HG02840 (cell line): ENCODE measurements around the gene FHOD3.
"Not testable (repeated sequence)": the region's sequence is repeated elsewhere in the genome, so short reads cannot be mapped to it uniquely, and the experiment has no call there.

Experiments used
- ATAC-seq: cut with Tn5 transposase; IDR thresholded peaks from one replicate; pipeline ENCODE4 v1.9.1; 2021; ENCODE audit warnings: mild to moderate bottlenecking, moderate library complexity, moderate number of reproducible peaks; ENCODE audit not compliant: unreplicated experiment, low FRiP score

FHOD3 gene

DNA sequence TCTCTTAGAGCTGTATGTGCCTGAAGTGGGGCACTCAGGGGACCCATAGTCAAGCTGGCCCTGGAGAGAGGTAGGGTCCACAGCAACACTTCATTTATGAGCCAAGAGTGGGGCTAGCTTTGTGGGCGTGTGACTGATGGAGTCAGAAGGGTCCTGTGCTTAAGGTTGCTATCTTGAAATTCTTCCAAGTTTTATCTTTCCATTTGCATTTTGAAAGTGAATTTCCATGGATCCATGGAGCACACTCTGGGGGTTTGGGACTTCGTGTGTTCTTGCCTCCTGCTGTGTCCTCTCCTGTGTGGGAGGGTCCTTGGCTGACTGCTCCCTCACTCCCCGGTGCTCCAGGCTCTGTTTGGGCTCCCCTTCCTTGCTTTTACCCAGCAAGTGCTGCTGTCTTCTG, 50.8 kb downstream of the FHOD3 start:
- no peak for ATAC-seq

DNA sequence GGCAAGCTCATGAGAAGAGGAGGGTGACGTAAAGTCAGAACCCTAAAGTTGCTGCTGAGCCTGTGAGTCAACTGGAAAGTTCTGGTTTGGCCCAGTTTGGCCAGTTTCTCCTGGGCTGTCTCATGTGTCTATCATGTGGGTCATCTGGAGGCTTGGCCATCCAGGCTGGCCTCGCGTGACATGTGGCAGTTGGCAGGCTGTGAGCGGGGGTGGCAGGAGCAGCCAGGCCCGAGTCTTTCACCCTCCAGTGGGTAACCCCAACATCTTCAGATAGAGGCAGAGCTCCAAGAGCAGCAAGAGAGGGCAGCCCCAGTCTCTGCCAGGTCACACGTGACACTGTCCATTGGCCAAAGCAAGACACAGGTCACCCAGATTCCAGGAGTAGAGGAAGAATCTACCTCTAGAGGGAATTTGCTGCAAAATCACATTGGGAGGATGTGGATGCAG, 51.5 kb downstream of the FHOD3 start:
- ATAC-seq: no peak

- ATAC-seq: no peak
Observed at GRCh38 chr18:36349552-36349951, 52.0 kb downstream of the FHOD3 start.

DNA sequence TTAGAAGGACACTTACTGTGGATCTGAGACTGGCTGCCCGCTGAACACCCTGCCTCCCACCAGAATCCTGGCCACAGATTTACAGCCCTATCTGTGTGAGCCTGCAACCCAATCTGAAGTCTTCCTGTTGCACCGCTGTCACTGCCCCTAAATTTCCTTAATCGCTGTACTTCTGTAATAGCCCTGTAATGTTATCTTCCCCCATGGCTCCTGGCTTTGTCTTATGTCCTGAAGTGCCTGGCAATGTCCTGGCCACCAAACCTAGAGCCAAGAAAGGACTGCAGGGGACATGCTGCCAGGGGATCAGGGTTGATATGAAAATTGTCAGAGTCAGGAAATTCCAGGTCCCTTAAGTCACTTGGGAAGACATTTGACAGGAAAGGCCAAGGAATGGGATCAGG, 52.7 kb downstream of the FHOD3 start:
- no peak for ATAC-seq

DNA sequence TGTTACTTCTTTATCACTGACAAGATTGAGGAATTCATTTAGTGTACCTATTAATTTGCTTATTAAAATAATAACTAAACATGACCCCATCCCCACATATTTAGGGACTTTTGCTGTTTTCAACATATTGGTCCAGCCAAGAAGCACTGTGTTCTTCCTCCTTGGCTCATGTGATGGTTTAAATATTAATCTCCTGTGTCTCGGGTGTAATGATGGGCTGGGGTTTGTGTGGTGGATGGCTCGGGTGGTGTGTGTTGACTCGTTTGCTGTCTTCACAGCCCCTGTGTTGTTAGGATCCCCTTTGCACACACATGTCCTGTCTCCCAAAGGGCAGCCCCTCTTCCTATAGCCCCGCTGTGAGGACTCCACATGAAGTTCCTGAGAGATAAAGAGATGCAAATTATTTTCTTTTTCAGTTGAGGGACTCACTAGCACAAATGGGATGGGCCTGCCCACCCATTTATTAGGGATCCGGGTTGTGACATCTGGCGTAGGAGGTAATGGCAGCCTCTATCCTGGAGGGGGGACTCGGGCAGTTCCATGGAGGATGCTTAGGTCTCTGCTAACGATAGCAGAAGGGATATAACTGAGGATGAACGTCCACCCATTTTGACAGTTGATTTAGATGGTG, 53.4 kb downstream of the FHOD3 start:
- ATAC-seq: no peak

DNA sequence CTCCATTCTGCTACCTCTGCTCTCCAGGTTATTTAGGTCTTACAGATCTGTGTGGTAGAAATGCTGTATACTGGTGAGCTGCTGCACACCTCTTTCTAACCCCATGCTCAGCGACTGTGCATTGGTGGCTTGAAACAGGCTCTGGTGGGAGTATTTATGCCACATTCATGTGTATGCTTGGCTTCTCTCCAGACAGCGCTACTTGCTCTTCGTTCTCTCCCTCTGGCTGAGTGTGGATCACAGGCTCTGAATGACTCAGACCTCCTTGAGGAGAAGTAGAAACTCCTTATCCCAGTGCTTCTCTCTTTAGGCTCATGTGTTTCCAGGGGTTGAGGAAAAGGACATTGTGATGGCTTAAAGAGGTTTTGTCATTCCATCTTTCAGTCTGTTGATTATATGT, 54.9 kb downstream of the FHOD3 start:
- ATAC-seq: no peak

DNA sequence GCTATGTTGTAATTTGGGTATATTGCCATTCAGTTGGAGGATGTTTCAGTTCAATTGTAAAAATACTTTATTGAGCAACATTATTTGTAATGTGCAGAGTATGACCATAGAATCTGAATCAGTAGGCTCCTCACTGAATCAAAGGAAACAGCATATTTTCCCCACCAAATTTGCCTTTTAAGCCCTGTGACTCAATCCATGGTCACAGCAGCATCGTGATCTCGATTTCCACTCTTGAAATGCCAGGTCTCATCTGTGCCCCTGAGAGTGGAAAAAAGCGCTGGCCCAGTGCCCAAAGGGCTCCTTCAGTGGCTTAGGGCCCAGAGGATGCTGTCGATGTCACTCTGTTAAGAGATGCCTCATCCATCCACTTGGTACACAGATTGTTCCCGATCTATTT, 57.5 kb downstream of the FHOD3 start:
- no peak for ATAC-seq

DNA sequence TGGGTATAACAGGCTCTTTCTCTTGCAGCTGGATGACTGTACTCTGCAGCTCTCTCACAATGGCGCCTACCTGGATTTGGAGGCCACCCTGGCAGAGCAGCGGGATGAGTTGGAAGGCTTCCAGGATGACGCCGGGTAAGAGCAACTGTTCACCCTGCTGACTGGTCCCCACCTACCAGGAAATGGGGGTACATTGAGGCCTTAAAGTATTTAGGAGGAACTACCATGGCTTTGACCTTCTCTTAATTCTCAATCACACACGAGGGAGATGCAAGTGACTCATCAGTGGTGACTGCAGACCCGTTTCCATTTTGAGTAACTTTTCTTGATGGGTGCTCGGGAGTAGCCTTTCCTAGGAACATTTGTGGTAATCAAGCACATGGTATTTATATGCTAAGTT, 58.0 kb downstream of the FHOD3 start:
- ATAC-seq: no peak

DNA sequence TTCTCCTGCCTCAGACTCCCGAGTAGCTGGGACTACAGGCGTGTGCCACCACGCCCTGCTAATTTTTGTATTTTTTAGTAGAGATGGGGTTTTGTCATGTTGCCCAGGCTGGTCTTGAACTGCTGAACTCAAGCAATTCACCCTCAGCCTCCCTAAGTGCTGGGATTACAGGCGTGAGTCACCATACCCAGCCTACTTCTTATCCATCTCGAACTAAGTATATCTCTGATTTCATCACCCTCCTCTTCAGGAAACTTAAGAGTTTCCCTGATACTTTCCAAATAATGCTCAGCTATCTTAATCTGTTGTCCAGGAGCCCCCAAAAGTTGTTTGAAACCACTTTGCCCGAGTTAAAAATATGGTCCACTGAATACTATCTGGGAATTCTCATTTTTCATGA, 59.2 kb downstream of the FHOD3 start:
- not testable (repeated sequence) for ATAC-seq

- no peak for ATAC-seq
Observed at GRCh38 chr18:36358141-36358540, 60.6 kb downstream of the FHOD3 start.

- no peak for ATAC-seq
Observed at GRCh38 chr18:36360256-36360909, 62.9 kb downstream of the FHOD3 start.

GRCh38 chr18:36364911-36365624, 67.6 kb downstream of the FHOD3 start:
- no peak for ATAC-seq

DNA sequence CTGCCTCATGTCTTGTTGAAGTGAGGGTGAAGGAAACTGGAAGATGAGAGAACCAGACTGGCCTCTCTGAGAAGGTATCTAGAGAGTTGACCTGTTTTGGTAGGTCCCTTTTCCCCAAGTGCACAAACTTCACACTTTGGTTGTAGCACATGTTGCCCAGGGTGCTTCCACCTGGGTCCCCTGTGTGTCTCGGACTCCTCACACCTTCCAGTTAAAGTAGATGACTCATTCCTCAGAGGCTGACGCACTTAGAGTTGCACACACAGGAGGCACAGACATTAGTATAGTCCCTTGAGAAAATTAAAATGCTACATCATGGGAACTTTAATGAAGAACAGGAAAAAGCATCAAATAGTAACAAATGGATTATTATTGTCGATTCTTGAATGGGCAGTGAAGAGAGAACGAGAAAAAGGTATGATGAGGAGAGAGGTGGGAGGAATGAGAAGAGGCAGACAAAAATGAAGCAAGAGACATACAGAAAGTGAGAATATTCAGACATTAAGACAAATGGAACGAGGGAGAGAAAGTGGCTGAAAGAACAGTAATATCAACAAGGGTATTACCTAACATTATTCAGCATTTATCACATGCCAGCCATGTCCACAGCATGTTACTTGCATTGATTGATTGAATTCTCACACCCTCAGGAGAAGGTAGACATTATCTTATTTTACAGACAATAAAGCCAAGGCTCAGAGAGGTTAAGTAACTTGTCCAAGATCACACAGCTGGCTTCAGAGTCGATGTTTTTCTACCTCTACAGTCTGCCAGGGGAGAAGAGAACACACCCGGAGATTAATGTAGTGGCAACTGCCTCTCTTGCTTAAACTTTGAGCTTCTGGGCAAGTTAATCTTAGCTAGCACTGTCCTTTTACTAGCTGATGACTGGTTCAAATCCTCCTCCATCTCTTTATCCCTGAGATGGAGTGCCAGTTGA, 68.6 kb downstream of the FHOD3 start:
- no peak for ATAC-seq

- no peak for ATAC-seq
Observed at GRCh38 chr18:36366994-36367839, 69.7 kb downstream of the FHOD3 start.

DNA sequence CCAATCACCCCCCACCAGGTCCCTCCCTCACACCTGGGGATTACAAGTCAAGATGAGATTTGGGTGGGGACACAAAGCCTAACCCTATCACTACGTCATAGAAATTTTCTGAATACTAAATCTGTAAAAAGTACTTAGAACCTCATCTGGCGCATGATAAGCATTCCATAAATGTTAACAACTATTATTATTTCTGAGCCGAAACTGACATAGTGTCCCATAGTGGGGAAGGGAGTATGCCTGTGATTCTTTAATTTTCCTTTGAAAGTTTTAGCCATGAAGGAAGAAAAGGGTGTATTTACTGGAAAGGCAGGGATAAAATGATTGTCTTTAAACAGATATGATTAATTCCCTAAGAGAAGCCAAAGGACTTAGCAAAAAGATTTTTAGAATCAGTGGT, 71.4 kb downstream of the FHOD3 start:
- ATAC-seq: no peak

- ATAC-seq: no peak
Observed at GRCh38 chr18:36372903-36373311, 75.4 kb downstream of the FHOD3 start.

GRCh38 chr18:36374262-36374661, 76.7 kb downstream of the FHOD3 start:
- ATAC-seq: no peak

DNA sequence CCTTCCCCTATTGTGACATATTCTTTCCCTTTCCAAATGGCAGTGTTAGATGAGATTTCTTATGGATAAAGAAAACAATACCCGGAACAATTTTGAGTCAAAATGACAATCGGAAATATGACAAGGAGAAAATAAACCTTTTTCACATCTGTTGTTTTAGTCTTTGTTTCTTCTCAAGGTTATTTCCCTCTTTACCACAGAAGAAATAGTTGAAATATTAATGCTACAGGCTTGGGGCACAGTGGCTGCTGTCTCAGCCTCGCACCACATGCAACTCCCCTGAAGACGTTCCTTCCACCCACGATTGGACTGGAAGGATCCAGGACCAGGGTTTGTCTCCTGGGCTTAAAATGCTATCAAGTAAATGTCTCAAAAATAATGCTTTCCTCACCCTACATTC, 77.6 kb downstream of the FHOD3 start:
- no peak for ATAC-seq

DNA sequence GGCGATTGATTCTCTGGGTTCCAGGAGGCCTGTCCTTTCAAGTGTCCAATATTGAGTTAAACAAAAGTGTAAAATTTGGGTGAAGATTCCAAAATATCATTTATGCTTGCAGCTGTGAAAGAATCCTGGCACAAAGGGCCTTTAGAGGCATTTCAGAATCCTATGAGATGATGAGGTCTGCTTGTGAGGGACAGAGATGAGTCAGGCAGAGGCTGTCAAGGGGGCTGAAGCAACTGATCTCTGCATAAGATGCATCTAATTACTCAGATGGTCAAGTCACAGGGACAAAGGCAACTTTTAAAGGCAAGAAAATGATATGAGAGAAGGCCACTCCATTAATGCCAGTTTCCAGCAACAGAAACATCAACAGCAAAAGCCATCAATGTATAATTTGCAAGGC, 78.8 kb downstream of the FHOD3 start:
- ATAC-seq: no peak

DNA sequence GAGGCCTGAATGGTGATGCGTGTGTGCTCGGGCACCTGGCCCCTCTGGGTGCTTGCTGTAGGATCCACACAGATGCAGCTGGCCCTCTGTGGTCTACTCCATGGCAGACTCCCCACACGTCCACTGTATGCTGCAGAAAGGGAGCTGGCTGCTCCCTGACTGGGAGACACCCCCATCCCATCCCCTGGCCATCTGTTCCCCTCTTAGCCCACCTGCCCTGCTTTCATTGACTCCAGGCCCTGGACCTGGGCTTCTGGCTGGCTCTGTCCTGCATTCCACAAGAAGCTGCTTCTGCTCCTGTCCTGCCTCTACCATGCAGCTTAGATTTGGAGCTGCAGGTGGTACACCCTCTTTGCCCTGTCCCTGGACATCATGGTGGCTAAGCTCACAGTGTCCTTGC, 80.1 kb downstream of the FHOD3 start:
- no peak for ATAC-seq
